ENCODE measurements around the gene RBM19.

The RBM19 gene

GRCh38 chr12:113948151-113948914 is 17.8 kb downstream of the RBM19 start:
- no peaks in the 10 kb centered on the region for H3K9me2 ChIP-seq (replicated peaks; ENCODE audit: control insufficient read depth, low read length)
- TF ChIP-seq, protein P1, sequence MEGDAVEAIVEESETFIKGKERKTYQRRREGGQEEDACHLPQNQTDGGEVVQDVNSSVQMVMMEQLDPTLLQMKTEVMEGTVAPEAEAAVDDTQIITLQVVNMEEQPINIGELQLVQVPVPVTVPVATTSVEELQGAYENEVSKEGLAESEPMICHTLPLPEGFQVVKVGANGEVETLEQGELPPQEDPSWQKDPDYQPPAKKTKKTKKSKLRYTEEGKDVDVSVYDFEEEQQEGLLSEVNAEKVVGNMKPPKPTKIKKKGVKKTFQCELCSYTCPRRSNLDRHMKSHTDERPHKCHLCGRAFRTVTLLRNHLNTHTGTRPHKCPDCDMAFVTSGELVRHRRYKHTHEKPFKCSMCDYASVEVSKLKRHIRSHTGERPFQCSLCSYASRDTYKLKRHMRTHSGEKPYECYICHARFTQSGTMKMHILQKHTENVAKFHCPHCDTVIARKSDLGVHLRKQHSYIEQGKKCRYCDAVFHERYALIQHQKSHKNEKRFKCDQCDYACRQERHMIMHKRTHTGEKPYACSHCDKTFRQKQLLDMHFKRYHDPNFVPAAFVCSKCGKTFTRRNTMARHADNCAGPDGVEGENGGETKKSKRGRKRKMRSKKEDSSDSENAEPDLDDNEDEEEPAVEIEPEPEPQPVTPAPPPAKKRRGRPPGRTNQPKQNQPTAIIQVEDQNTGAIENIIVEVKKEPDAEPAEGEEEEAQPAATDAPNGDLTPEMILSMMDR (IDR thresholded peaks at IDR 0.05; ENCODE audit: low read depth, low read length, poor library complexity, severe bottlenecking), result no peak
- TF ChIP-seq EZH2phosphoT487 (IDR thresholded peaks at IDR 0.05; ENCODE audit: borderline replicate concordance, low read length), result no peak
- H3K27ac ChIP-seq (ENCODE audit: low read depth, low read length), result no peak overlapping the region
- no peaks in the 10 kb centered on the region for H3K27me3 ChIP-seq (ENCODE audit: control insufficient read depth, low read length)
- peaks cover 49% of the 10 kb centered on the region for H3K36me3 ChIP-seq (ENCODE audit: control insufficient read depth, low read length)
- H3K4me2 ChIP-seq (ENCODE audit: low read length), result no peak overlapping the region
- no peaks in the 10 kb centered on the region for H3F3A ChIP-seq (ENCODE audit: control insufficient read depth, insufficient read depth)
- H3K79me2 ChIP-seq (ENCODE audit: control insufficient read depth, low read length), result no peaks in the 10 kb centered on the region
- H3K4me1 ChIP-seq (ENCODE audit: control insufficient read depth, low read length), result no peaks in the 10 kb centered on the region
- no peaks in the 10 kb centered on the region for H4K20me1 ChIP-seq (ENCODE audit: control insufficient read depth, insufficient read depth, low read depth, low read length)
- H3K4me3 ChIP-seq (ENCODE audit: low read length), result no peak overlapping the region
- no peaks in the 10 kb centered on the region for H3K9me3 ChIP-seq (ENCODE audit: control insufficient read depth, insufficient read depth, low read length)

DNA sequence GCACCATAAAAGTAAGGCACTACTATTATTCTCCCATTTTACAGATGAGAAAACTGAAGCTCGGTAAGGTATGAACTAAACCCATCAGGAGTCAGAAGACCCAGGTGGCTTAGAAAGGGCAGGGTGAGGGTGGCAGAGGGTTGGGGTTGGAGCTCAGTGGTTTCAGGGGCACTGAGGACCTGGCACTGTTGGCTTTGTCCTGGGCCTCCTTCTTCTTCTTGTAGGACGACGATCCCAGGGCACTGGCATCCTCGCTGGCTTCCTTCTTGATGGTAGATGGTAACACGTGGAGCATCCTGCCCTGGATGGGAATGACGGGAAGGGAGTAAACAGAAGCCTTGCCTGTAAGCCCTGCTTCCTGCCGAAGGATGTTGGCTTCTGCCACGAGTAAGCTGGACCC is 19.9 kb downstream of the RBM19 start:
- no peaks in the 10 kb centered on the region for H3K4me1 ChIP-seq (ENCODE audit: control insufficient read depth, low read length)
- TF ChIP-seq, protein P1 (IDR thresholded peaks at IDR 0.05; ENCODE audit: low read depth, low read length, poor library complexity, severe bottlenecking), result no peak
- no peak for TF ChIP-seq EZH2phosphoT487 (IDR thresholded peaks at IDR 0.05; ENCODE audit: borderline replicate concordance, low read length)
- no peaks in the 10 kb centered on the region for H3K9me2 ChIP-seq (replicated peaks; ENCODE audit: control insufficient read depth, low read length)
- H3K79me2 ChIP-seq (ENCODE audit: control insufficient read depth, low read length), result no peaks in the 10 kb centered on the region
- no peaks in the 10 kb centered on the region for H3K9me3 ChIP-seq (ENCODE audit: control insufficient read depth, insufficient read depth, low read length)
- no peak overlapping the region for H3K4me3 ChIP-seq (ENCODE audit: low read length)
- no peaks in the 10 kb centered on the region for H4K20me1 ChIP-seq (ENCODE audit: control insufficient read depth, insufficient read depth, low read depth, low read length)
- H3K27ac ChIP-seq (ENCODE audit: low read depth, low read length), result no peak overlapping the region
- H3K36me3 ChIP-seq (ENCODE audit: control insufficient read depth, low read length), result peaks cover 52% of the 10 kb centered on the region
- H3F3A ChIP-seq (ENCODE audit: control insufficient read depth, insufficient read depth), result no peaks in the 10 kb centered on the region
- H3K27me3 ChIP-seq (ENCODE audit: control insufficient read depth, low read length), result no peaks in the 10 kb centered on the region
- no peak overlapping the region for H3K4me2 ChIP-seq (ENCODE audit: low read length)

DNA sequence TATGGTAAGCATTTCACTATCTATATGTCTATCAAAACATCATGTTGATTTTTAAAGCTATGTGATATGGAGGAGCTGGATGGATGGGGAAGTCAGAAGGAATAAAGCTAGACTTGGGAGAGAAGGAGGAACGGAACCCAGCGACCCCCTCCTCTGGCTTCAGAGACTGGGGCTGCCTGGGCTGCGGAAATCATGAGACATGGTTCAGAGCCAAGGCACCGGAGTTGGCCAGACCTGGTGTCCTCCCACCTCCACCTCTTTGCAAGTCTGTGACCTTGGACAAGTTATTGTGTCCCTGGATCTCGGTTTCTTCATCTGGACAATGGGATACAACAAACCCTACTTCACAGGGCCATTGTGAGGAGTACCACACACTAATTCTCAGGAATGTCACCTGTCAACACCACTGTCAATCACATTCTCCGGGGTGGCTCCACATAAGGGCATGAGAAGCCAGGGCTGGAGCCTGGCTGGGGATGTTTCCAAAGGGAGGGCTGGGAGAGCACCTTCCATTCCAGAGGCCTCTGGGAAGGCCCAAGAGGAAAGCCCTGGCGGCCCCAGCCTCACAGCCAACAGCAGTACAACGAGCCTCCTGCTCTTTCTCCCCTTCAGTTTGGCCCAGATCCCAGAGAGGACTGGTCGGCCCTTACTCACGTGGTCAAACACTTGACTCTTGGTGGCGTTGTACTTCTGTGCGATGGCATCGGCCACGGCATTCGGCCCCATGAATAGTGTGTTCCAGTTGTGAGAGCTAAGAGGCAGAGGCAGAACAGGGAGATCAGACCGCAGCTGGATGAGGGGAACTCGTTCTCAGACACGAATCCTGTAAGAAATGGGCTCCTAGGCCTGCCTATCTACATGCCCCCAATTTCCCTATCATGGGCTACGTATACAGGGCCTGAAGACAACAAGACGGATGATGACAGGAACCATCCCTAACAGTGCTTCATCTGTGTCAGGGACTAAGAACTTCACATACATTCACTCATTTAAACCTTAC is 20.7 kb downstream of the RBM19 start:
- no peak overlapping the region for H3K4me3 ChIP-seq (ENCODE audit: low read length)
- H3K27me3 ChIP-seq (ENCODE audit: control insufficient read depth, low read length), result no peaks in the 10 kb centered on the region
- H4K20me1 ChIP-seq (ENCODE audit: control insufficient read depth, insufficient read depth, low read depth, low read length), result no peaks in the 10 kb centered on the region
- H3K27ac ChIP-seq (ENCODE audit: low read depth, low read length), result no peak overlapping the region
- peaks cover 55% of the 10 kb centered on the region for H3K36me3 ChIP-seq (ENCODE audit: control insufficient read depth, low read length)
- TF ChIP-seq, protein P1 (IDR thresholded peaks at IDR 0.05; ENCODE audit: low read depth, low read length, poor library complexity, severe bottlenecking), result no peak
- no peak for TF ChIP-seq EZH2phosphoT487 (IDR thresholded peaks at IDR 0.05; ENCODE audit: borderline replicate concordance, low read length)
- H3K79me2 ChIP-seq (ENCODE audit: control insufficient read depth, low read length), result no peaks in the 10 kb centered on the region
- no peaks in the 10 kb centered on the region for H3K4me1 ChIP-seq (ENCODE audit: control insufficient read depth, low read length)
- H3K9me3 ChIP-seq (ENCODE audit: control insufficient read depth, insufficient read depth, low read length), result no peaks in the 10 kb centered on the region
- no peaks in the 10 kb centered on the region for H3F3A ChIP-seq (ENCODE audit: control insufficient read depth, insufficient read depth)
- no peak overlapping the region for H3K4me2 ChIP-seq (ENCODE audit: low read length)
- H3K9me2 ChIP-seq (replicated peaks; ENCODE audit: control insufficient read depth, low read length), result no peaks in the 10 kb centered on the region
